ENCODE data around the gene CUX1.

DNA sequence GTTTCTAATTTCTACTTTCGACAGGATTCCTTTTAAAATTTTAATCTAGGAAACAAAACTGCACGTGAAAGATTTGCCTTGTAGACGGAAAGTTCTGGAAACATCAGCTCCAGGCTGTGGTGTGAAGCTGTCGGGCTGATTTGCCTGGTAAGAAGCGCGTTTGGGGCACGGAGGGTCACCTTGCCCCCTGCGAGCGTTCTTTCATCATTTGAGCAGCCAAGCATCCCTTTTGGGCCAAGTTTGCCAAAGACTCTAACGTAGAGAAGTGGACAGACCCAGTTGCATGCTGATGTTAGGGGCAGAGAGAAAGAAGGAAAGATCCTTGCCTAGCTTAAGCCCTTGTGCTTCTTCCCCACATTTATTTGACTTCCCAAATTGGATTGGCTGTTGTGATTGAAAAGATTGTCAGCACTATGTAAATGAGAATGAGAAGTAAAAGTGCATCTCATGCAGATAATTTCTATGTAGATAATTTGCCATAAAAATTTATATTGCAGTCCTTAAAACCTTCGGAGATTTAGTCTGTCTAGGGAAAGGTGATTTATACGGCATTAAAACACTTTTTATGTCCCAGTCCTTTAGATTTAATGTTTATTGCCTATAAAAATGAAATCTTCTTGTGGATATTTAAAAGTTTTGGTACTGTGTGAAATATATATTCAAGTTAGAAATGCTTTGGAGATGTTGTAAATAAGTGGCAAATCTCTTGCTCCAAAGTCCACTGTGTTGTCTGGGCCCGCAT is 76.1 kb downstream of the CUX1 start:
- TF ChIP-seq, protein P1, sequence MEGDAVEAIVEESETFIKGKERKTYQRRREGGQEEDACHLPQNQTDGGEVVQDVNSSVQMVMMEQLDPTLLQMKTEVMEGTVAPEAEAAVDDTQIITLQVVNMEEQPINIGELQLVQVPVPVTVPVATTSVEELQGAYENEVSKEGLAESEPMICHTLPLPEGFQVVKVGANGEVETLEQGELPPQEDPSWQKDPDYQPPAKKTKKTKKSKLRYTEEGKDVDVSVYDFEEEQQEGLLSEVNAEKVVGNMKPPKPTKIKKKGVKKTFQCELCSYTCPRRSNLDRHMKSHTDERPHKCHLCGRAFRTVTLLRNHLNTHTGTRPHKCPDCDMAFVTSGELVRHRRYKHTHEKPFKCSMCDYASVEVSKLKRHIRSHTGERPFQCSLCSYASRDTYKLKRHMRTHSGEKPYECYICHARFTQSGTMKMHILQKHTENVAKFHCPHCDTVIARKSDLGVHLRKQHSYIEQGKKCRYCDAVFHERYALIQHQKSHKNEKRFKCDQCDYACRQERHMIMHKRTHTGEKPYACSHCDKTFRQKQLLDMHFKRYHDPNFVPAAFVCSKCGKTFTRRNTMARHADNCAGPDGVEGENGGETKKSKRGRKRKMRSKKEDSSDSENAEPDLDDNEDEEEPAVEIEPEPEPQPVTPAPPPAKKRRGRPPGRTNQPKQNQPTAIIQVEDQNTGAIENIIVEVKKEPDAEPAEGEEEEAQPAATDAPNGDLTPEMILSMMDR (IDR thresholded peaks at IDR 0.05), result no peak
- TF ChIP-seq POLR2A (IDR thresholded peaks at IDR 0.05), result no peak
